GM23338 (cell line): ENCODE results near the gene ILK.

Experiments
- CREB1 ChIP-seq: fragments of 250-450 bp; sonication (Bioruptor Pico); IDR thresholded peaks from 2 replicates; pipeline ENCODE4 v1.5.0; 2020; ENCODE audit warnings: low read depth, mild to moderate bottlenecking, moderate library complexity
- CTCF ChIP-seq, 2 experiments: fragments of 200-600 bp in 1 of 2; sonication (generic) in 1 of 2; conservative IDR thresholded peaks; 2 replicates each; pipeline versions ENCODE4 v1.5.1 to v1.6.1; 2016 to 2017; ENCODE audit warnings: antibody characterized with exemption in 2 of 2, low read depth in 2 of 2, mild to moderate bottlenecking in 2 of 2, moderate library complexity in 1 of 2
- ETS1 ChIP-seq: IDR thresholded peaks from 2 replicates; pipeline ENCODE4 v1.6.1; 2016; ENCODE audit warnings: antibody characterized with exemption
- EZH2 ChIP-seq: fragments of 200-600 bp; sonication (generic); IDR thresholded peaks from one replicate; pipeline ENCODE4 v1.8.0; 2017; ENCODE audit warnings: antibody characterized with exemption, mild to moderate bottlenecking, low read depth; ENCODE audit not compliant: unreplicated experiment
- EZH2phosphoT487 ChIP-seq: fragments of 200-600 bp; sonication (generic); IDR thresholded peaks from one replicate; pipeline ENCODE4 v1.8.1; 2018; ENCODE audit warnings: antibody characterized with exemption; ENCODE audit not compliant: unreplicated experiment
- JUNB ChIP-seq: IDR thresholded peaks from one replicate; pipeline ENCODE4 v1.6.1; 2016; ENCODE audit warnings: antibody characterized with exemption; ENCODE audit not compliant: unreplicated experiment
- POLR2AphosphoS5 ChIP-seq: IDR thresholded peaks from 2 replicates; pipeline ENCODE4 v1.6.1; 2016; ENCODE audit warnings: antibody characterized with exemption, low read depth
- REST ChIP-seq: IDR thresholded peaks from one replicate; pipeline ENCODE4 v1.6.1; 2018; ENCODE audit warnings: antibody characterized with exemption; ENCODE audit not compliant: unreplicated experiment
- STAT1 ChIP-seq: IDR thresholded peaks from one replicate; pipeline ENCODE4 v1.6.1; 2016; ENCODE audit warnings: antibody characterized with exemption; ENCODE audit not compliant: unreplicated experiment
- ZNF114 ChIP-seq: fragments of 250-450 bp; sonication (Bioruptor Pico); IDR thresholded peaks from 2 replicates; pipeline ENCODE4 v1.5.0; 2020; ENCODE audit warnings: mild to moderate bottlenecking, moderate library complexity
- ZNF331 ChIP-seq: fragments of 250-450 bp; sonication (Bioruptor Pico); IDR thresholded peaks from 2 replicates; pipeline ENCODE4 v1.5.0; 2020; ENCODE audit warnings: low read depth, mild to moderate bottlenecking, moderate library complexity
- ZNF462 ChIP-seq: fragments of 250-450 bp; sonication (Bioruptor Pico); IDR thresholded peaks from 2 replicates; pipeline ENCODE4 v1.5.0; 2020; ENCODE audit warnings: mild to moderate bottlenecking, moderate library complexity

GRCh38 chr11:6640985-6641701, 37.6 kb downstream of the ILK start:
- no peak for TF ChIP-seq EZH2
- TF ChIP-seq CTCF (conservative IDR thresholded peaks at IDR 0.05; ENCODE audit: low read depth in 2 of 2): no peak
- no peak for TF ChIP-seq POLR2AphosphoS5
- TF ChIP-seq JUNB: no peak
- TF ChIP-seq ZNF114 (CRISPR knock-in tag): no peak
- TF ChIP-seq ZNF331 (CRISPR knock-in tag): no peak
- TF ChIP-seq EZH2phosphoT487: no peak
- no peak for TF ChIP-seq ZNF462 (CRISPR knock-in tag)
- TF ChIP-seq REST: no peak
- TF ChIP-seq ETS1: no peak
- TF ChIP-seq CREB1 (CRISPR knock-in tag): no peak
- no peak for TF ChIP-seq STAT1
